ENCODE data around the gene CCBE1.
"Not testable (repeated sequence)": the region's sequence is repeated elsewhere in the genome, so short reads cannot be mapped to it uniquely, and the experiment has no call there.

The CCBE1 gene

DNA sequence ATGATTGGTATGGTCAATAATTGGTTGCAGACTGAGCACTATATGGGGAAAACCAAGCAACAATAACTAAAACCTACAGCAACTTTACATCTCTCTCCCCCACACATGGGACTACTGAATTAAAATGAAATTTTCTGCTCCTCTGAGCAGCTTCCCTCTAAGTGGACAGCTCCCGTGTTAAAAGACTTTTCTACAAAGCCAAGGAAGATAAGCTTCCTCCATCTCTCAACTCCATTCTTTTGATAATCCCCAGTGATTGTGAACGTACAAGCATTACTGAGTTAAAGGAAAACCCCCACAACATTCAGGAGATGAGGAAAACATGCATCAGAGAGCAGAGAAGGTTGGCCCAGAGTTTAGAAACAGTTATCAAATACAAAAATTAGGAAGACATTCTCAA, 21.9 kb downstream of the CCBE1 start:
- DNase-seq = no peak

DNA sequence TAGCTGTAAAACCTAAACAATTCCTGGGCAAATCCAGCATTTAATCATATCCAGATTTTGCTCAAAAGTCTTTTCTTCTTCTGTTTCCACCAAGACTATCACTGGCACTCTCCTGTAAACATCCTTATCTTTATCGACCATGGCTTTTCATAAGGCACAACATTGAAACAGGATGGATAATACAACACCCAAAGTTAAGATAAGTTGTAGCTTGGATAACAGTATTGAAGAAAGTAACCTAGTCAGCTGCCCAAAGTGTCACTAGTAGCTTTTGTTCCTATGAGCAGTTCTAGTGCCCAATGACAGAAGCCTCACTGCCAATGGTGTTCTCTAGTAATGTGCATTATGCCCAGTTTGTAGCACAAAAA, 22.3 kb downstream of the CCBE1 start:
- no peak for DNase-seq

DNA sequence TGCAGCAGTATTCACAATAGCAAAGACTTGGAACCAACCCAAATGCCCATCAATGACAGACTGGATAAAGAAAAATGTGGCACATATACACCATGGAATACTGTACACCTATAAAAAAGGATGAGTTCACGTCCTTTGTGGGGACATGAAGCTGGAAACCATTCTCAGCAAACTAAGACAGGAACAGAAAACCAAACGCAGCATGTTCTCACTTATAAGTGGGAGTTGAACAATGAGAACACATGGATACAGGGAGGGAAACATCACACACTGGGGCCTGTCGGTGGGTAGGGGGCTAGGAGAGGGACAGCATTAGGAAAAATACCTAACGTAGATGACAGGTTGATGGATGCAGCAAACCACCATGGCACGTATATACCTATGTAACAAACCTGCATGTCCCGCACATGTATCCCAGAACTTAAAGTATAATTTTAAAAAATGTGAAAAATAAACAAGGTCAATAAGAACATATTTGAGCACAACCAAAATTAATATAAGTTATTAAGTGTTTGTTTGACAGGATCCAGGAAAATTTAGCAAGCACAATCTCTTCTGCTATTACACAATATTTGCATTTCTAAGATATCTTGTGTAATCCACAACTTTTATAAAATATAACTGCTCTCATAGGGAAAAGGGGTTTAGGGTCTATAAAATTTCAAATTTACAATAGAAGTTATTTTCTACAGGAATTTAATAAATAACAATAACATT, 22.9 kb downstream of the CCBE1 start:
- DNase-seq = no peak

DNA sequence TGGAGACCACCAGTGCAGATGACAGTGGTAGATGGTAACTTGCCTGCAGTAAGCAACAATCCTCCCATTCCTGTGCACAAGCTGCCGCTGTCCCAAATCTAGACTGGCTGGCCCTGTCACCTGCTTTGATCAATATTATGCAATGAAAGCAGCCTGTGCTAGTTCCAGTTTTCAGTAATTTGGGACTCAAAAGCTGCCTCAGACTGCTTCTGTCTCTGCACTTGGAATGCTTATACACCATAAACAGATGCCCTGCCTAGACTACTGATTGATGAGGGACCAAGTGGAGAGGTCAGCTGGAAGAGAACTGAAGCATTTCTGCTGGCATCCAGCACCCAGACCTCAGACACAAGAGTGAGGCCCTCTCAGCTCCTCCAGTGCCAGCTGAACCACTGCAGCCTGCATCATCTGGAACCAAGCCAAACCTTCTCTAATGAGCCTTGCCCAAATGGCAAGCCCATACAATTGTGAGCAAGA, 24.9 kb downstream of the CCBE1 start:
- DNase-seq = no peak

DNA sequence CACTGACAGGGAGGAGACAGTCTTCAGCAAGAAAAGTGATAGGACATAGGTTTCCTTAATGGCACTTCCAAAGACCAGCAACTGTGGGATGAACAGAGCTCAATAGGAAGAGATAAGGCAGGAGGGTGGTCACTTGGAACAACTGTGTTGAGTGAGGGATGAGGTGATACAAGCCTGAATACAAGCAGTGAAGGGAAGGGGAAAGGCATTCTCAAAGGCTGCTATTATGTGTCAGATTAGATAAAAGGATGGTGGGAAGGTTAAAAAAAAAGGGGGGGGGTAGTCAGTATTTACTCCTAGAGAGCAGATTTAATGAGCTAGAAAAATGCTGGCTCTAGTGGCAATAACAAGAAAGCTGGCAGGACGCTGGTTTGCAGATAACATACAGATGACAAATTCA, 25.7 kb downstream of the CCBE1 start:
- DNase-seq = no peak

DNA sequence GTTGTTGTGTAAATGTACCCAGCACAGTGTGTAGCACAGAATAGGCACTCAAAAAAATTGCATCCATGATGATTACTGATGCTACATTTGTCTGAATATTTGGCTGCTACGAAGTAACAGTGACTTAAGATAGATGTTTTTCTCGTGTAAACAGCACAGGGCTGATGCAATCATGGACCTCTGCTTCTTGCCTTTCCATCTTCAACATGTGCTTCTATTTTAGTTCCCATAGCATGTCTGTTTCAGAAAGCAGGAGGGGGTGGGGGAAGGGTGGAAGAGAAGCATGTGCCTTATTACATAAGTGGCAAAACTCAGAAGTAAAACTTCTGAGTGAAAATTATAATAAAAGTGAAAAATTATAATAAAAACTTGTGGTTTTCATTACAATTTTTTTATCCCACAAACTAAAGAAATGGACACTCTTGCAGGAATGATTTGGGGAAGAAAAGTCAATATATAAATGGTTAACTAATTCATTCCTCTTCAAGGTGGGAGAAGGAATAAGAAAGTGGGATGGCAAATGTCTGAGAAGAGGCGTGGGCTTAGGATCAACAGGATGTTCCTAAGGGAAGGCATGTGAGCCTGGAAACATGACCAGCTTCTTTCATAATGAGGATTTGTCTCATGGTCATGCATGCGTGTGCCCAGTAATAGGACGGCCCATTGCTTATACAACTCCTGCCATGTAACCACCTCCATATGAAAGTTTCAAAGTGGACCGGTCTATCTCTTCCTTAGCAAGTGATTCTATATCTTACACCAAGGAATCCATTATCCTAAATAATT, 27.2 kb downstream of the CCBE1 start:
- no peak for DNase-seq

DNA sequence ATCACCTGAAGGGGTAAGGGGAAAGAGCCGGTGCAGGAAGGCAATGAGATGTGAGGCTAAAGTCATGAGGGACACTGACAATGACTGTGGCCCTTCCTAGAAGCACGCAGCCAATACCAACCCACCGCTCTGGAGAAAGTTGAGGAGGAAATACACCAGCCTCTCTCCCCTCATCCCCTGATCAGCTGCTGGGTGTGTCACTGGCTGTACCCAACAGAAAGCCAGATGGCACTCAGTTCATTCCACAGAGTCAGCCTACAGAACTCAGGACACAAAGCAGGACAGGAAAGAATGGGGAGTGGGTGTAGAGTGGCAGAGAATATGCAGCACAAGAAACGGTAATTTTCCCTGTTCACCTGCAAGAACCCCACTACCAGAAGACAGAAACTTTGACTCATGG, 29.7 kb downstream of the CCBE1 start:
- DNase-seq = no peak

DNA sequence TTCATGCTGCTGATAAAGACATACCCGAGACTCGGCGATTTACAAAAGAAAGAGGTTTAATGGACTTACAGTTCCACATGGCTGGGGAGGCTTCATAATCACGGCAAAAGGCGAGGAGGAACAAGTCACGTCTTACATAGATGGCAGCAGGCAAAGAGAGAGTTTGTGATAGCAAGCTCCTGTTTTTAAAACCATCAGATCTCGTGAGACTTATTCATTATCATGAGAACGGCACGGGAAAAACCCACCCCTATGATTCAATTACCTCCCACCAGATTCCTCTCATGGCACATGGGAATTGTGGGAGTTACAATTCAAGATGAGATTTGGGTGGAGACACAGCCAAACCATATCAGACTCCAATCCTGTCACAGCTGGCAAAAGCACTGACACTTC, 31.2 kb downstream of the CCBE1 start:
- DNase-seq = not testable (repeated sequence)

DNA sequence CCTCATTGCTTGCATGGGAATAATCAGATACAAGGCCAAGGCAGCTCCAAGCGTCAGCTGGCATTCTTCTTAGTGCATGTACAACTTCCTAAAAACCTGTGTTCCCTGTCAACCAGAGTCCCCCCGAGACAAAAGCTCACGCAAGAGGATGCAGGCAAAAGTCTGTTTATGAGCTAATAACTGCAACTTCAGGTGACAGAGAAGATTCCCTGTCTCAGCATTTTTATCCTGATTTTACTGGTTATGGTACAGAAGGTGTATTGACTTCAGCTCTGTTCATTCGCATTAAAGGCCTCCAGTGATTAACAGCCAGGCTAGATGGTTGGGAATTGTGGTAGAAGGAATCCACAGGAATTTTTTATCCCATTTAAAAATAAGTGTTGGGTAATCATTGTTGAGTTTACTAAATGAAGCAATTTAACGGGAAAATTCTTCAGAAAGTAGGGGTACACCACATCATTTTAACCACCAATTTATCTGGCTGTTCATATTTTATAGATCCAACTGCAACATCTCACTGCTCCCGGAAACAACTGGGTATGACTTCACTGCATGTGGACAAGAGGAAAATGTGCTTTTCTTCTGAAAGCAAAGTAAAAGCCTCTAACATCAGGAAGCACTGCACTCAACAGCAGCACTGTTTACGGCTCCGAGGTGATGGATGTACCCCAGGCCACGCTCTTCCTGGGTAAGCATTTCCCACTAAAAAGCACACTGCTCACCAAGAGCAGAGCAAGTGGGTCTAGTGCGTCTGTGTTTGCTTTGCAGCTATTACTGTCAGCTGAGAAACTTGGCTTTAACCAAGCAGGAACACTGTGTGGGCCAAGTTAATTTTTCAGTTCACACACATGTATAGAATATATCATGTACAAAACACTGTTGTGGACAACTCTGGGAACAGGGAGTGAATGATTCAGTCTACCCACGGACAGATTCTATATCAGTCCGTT, 31.9 kb downstream of the CCBE1 start:
- no peak for DNase-seq

DNA sequence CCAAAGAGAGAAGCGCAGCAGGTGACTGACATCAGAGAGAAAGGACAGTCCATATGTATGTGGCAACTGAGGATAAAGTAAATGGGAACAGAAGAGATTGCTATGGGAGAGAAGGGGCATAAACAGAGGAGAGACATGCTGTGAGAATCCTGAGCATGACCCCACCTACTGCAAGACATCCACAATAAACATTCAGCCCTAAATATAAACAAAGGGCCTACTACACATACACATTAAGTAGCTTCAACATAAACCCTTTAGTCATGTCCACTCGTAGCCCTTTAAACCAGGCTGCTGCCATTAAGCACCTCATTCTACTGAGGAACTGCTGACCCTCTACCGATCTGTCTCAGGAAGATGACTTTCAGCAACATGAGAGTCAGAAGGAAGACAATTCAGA, 32.9 kb downstream of the CCBE1 start:
- no peak for DNase-seq

DNA sequence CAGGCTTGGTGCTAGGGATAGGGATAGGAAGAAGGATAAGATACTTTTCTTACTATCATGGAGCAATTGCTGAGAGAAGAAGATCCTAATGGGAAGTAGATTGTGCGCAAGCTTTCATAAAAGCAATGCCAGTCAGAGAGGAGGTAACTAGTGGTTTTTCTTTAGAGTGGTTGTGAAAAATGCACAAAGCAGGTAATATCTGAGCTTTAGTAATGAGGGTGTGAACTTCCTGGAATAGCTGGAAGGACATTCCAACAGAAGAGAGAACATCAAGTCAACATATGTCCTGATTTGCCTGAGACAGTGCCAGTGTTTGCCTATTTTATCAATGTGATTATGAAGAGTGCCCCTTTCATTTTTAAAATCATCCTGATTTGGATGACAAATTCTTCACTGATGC, 34.1 kb downstream of the CCBE1 start:
- no peak for DNase-seq

DNA sequence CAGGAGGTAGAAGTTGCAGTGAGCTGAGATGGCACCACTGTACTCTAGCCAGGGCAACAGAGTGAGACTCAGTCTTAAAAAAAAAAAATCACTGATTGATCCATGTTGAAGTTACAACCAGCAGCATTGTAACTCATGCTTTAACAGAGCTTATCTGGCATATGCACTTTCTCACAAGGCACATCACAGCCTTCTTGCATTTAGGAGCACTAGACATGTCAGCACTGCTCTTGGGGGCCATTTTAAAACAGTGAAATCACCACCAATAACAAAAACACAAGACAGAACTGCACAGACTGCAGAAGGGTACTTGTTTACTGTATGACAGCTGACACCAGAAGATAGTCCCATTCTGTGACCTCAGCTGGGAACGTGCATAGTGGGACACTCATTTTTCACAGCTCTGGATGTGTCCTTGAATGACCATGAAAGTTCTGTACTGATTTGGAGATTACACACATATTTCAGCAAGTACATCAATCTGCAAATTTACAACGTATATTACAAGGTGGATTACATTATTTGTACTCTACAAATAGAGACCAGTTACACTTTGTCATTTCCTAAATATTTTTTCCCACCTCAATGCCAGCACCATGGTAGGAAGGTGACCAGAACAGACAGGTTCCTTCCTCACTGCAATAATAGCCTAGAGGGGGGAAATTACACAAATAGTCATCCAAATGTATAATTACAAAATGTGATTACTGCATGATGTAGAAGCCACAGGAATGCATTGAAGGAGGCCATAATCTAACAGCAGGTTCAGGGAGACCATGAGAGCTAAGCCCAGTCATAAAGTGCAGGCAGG, 35.1 kb downstream of the CCBE1 start:
- no peak for DNase-seq

DNA sequence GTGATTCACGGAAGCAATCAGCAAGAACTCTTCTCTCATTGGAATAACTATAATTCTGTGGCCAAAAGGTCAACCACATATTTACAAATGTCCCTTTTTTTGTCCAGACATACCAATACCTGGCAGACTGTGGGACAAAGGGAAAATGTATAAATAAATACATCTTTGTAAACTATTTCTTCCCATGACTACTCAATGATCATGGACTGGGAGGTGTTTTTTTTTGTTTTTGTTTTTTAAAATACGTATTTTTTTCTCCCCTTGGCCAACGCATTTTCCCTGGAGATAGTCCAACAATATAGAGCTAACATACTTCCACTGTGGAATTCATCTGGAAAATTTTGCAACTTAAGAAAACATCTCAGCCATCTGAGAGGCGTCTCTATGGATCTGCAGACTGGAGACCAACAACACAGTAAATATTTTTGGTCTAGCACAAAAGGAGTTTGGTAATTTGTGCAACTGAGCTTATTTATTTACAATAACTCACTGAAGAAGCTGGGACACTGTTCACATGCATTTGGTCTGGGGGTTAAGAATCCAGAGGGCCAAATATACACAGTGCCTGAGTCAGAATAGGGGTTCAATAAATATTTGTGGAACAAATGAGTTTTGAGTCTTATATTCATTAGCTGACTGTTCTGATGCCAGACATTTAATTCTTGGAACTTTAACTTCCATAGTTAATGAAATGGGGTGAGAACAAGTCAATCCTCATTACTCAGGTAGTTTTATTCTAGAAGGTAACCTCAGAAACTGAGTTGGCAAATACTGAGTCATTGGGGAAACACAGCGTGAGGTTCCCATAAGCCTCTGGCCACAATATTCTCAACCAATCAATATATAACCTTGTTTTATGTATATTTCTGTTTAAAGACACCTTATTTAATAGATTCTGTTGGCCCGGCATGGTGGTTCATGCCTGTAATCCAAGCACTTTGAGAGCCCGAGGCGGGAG, 36.2 kb downstream of the CCBE1 start:
- DNase-seq = no peak

DNA sequence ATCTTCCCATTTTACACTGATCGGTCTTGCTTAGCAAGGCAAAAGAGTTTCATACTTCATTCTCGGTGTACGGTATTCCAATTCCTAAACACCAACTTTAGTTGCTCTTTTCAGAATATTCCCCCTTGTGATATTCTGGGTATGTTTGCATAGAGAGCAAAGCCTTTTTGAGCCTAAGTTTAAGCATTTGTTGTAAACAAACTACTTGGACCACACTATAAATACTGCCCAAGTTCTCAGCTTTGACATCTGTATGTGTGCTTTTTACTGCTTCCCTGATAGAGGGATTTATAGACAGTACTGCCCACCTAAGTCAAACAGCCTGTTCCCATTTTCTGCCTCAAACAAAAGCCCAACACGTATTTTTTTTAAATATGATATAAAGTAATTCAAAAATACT, 36.9 kb downstream of the CCBE1 start:
- DNase-seq = no peak

DNA sequence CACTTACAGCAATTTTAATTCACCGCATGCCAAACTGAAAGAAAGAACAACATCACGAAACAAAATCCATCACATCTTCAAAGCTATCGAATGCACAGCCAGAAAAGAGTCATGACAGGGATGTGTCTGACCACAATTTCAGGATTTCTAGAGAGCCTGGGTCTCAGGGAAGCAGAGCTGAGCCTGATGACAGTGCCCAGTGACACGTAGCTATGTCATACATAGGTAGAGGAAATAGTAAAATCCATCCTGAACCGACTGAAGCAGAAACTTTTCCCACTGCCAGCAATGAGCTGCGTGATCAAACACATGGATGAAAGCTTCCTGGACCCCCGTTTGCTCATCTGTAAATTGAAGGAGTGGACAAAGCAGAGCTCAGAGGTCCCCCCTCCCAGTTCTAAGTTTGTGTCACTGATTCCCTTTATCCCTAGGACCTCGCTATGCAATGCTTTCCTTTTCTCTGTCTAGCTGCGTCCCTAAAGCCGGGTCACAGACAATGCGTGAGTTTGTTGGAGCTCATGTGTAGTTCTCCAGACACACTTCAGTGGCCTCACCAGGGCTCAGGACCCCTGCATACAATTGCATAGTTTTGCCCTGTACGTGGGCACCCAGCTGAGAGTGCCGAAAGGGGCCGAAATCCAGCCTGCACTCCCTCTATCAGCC, 37.6 kb downstream of the CCBE1 start:
- no peak for DNase-seq

DNA sequence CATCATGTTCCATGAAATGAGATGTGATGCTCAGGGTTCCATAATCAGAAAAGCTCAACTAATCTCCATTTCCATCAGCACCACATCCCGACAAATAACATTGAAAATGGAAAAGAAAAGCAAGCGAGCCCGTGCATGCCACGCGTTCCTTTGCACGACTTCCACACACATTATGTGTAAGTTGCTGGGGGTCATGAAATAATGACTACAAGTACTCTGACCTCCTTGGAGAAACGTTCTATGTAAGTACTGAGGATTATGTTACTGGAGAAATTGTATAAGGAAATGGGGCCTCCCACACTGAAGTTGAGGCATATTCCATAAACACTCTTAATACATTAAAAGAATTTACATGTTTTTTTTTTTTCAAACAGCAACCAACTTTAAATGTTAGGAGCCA, 38.3 kb downstream of the CCBE1 start:
- DNase-seq = no peak

DNA sequence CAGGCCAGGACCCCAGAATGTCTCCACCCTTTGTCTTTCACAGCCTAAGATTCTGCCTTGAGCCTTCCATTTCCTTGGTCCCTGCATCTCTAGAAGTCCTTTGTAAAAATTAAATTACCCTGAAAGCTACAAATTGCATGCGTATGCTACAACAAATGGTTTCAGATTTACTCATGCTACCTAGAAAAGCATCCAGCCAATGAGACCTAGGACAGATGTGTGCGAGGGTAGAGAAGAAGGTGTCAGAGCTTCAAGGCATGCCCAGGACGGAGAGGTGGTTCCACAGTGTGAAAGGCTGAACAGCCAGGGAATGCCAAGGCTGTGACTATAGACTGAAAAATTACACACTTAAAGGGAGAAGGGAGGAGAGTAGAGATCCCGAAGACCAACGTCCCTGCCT, 40.2 kb downstream of the CCBE1 start:
- DNase-seq = no peak

DNA sequence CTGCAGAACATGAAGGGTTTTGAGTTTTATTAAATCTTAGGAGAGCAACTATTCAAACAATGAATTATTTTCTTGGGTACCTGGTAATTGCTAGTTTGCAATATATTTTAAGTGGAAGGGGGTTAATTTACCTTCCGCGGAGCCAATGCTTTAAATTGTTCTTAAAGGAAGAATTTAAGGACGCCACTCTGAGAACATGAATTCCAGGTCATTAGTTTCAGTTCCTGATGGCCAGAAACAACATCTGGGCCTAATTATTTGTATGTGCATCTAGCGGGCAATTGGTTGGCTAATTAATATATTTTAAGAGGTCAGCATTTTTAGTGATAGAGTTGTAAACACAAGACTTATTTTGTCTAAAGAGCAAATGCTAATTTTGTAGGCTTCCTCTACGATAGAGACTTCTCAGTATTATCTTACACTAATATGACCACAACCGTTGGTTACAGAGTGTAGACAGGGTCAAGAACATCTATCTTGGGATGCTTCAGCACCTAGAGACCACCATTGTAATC, 40.8 kb downstream of the CCBE1 start:
- no peak for DNase-seq

DNA sequence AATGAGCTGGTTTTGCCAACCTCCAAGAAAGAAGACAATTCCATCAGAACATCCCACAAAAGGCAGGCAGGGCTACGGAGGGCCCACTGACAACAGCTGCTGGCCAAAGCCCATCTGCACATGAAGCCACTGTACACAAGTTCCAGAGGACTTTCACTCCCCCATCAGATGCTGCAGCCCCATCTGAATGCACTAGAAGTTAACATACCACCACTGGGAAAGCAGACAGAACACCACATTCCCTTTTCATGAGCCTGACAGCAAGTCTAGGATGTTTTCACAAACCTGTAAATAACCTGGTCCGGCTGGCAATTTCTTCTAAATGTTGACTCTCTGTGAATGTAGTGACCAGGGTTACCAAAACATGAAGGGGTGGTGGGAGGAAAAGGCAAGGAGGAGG, 41.5 kb downstream of the CCBE1 start:
- no peak for DNase-seq

DNA sequence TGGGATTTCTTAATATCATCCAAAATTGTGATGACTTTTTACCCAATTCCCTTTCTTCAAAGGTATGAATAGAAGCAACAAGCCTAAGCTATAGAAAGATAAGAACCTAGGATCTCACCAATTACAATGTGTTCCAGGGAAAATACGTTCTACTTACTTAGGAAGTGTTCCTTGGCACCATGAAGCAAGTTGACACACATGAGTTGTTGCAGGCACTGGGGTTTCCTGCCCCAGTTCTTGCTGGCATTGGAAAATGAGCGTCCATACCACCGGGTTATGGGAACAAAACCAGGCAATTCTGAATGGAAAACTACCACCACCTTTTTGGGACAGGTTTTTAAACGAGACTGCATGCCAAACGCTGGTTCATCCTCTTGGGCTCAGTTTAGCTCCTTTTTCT, 46.2 kb downstream of the CCBE1 start:
- no peak for DNase-seq
